Stimulated activated effector memory CD8-positive, alpha-beta T cell treated with anti-CD3 and anti-CD28 coated beads, Interleukin-12 subunit alpha, Interleukin-12 subunit beta, amount 100 ng/mL, for 72 hours (primary cell): Measurements from ENCODE around the gene COL24A1.

ENCODE experiments used
- ATAC-seq: fragments of 150-1000 bp; cut with Tn5 transposase; 2 replicates; pipeline ENCODE4 v1.10.0; 2021
- DNase-seq, 2 donors: peaks; one replicate each; pipeline ENCODE4 v3.0.0; 2021 to 2022; ENCODE audit warnings: low spot score in 2 of 2
- H3K27ac Mint-ChIP-seq: one replicate; pipeline ENCODE4 v1.8.0; 2022; ENCODE audit warnings: mild to moderate bottlenecking, mixed read lengths
- H3K36me3 Mint-ChIP-seq: one replicate; pipeline ENCODE4 v1.8.0; 2022; ENCODE audit warnings: mild to moderate bottlenecking, mixed read lengths
- H3K4me1 Mint-ChIP-seq: one replicate; pipeline ENCODE4 v1.8.0; 2022; ENCODE audit warnings: mixed read lengths
- H3K4me3 Mint-ChIP-seq: one replicate; pipeline ENCODE4 v1.8.0; 2022; ENCODE audit warnings: mild to moderate bottlenecking, mixed read lengths
- H3K9me3 Mint-ChIP-seq: one replicate; pipeline ENCODE4 v1.8.0; 2022; ENCODE audit warnings: mixed read lengths

COL24A1 gene

GRCh38 chr1:86069757-86070145, 86.8 kb downstream of the COL24A1 start:
- H3K4me1 Mint-ChIP-seq: no peaks in the 10 kb centered on the region
- no peak overlapping the region for H3K27ac Mint-ChIP-seq
- H3K9me3 Mint-ChIP-seq: peaks cover 14% of the 10 kb centered on the region
- no peaks in the 10 kb centered on the region for H3K36me3 Mint-ChIP-seq
- DNase-seq (no peak), ATAC-seq (no peak)
- no peak overlapping the region for H3K4me3 Mint-ChIP-seq

DNA sequence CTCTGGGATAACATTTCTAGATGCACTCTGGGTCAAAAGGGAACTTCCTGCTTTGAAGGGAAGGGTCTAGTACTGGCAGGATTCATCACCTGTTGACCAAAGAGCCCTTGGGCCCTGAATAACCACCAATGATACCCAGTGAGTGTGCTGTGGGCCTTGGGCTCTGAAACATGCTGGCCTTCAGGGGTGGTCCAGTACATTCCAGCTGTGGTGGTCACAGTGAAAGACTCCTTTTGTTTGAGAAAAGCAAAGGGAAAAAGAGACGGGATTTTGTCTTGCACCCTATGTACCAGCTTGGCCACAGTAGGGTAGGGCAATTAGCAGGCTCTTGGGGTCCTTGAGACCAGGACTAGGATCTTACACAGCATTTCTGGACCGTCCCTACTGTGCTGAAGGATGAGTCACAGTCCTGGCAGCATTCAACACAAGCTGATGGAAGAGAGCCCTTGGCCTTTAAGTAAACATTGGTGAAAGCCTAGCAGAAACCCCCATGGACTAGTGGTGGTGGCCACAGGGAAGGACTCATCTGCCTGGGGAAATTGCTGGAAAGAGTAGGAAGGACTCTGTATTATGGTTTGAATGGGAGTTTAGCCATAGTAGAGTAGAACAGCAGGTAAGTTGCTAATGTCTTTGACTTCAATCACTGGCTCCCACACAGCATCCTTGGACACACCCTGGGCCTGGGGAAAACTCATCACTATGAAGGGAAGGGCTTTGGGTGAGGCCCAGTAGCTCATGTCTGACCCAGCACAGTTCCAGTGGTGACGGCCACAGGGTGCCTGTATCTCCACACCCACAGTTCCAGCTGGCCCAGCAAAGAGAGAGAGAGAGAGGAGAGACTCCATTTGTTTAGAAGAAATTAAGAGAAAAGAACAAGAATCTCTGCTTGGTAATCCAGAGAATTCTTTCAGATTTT, 87.5 kb downstream of the COL24A1 start:
- ATAC-seq: peak; percentile 42
- DNase-seq: no peak
- Mint-ChIP-seq H3K4me3 (no peak overlapping the region), H3K4me1 (no peaks in the 10 kb centered on the region), H3K27ac (no peak overlapping the region), H3K9me3 (peaks cover 13% of the 10 kb centered on the region), H3K36me3 (no peaks in the 10 kb centered on the region)

DNA sequence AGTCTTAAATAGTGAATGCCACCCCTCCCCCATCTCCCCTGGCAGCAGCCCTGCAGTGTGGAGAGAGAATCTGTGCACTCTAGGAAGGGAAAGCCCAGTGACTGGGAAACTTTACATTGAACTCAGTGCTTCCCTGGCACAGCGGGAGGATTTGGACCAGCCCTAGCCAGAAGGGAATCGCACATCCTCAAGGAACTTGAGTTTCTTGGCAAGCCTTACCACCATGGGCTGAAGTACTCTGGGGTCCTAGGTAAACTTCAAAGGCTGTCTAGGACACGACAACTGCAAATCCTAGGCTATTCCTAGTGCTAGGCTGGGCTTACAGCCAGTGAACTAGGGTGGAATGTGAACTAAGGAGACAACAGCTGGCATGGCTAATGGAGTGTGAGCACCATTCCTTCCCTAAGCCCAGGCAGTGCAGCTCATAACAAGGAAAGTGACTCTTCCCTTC, 88.3 kb downstream of the COL24A1 start:
- ATAC-seq (peak; percentile 24), DNase-seq (no peak)
- Mint-ChIP-seq H3K9me3 (peaks cover 11% of the 10 kb centered on the region), H3K36me3 (no peaks in the 10 kb centered on the region), H3K4me1 (no peaks in the 10 kb centered on the region), H3K4me3 (no peak overlapping the region), H3K27ac (no peak overlapping the region)

DNA sequence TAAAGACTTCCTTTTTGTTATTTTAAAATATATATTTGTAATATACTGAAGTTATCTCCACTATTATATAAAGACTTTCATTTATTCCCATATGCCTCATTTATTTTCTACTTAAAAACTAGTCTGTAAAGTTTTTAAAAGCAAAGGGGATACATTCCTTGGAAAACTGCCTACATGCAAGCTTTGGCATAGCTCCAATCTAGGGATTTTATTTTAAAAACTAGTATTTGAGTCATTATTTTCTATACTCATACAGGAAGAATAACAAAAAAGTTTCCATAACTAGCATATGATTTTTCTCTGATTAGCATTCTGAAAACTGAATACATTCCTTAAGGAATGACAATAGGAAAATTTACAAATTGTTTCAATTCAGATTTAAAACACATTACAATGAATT, 88.9 kb downstream of the COL24A1 start:
- H3K27ac Mint-ChIP-seq: no peak overlapping the region
- no peaks in the 10 kb centered on the region for H3K4me1 Mint-ChIP-seq
- H3K4me3 Mint-ChIP-seq: no peak overlapping the region
- peaks cover 11% of the 10 kb centered on the region for H3K9me3 Mint-ChIP-seq
- DNase-seq (no peak), ATAC-seq (no peak)
- no peaks in the 10 kb centered on the region for H3K36me3 Mint-ChIP-seq

- DNase-seq: no peak
- Mint-ChIP-seq H3K36me3 (no peaks in the 10 kb centered on the region), H3K9me3 (peaks cover 3% of the 10 kb centered on the region), H3K27ac (no peak overlapping the region), H3K4me3 (no peak overlapping the region), H3K4me1 (no peaks in the 10 kb centered on the region)
- ATAC-seq: no peak
Observed at GRCh38 chr1:86064899-86065298, 91.7 kb downstream of the COL24A1 start.

DNA sequence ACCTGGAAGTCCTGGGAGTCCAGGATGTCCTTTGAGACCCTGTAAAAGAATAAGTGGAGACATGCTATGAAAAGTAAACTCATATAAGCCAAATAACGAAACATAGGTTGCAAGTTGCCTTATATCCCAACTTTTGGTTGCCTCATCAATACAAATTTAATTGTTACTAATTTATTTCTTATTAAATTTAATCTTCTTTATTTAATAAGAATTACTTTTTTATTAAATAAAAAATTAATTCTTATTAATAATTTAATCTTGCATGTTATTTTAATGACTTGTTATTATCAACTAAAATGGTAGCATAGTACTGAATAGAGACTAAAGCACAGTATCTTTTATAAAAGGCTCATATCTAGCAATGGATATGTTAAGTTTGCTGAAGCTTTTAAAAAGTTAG, 92.9 kb downstream of the COL24A1 start:
- H3K4me1 Mint-ChIP-seq: no peaks in the 10 kb centered on the region
- ATAC-seq (no peak), DNase-seq (no peak)
- no peak overlapping the region for H3K27ac Mint-ChIP-seq
- H3K9me3 Mint-ChIP-seq: no peaks in the 10 kb centered on the region
- H3K36me3 Mint-ChIP-seq: no peaks in the 10 kb centered on the region
- H3K4me3 Mint-ChIP-seq: no peak overlapping the region

- H3K9me3 Mint-ChIP-seq: no peaks in the 10 kb centered on the region
- no peak overlapping the region for H3K27ac Mint-ChIP-seq
- H3K4me1 Mint-ChIP-seq: no peaks in the 10 kb centered on the region
- DNase-seq (no peak), ATAC-seq (no peak)
- H3K4me3 Mint-ChIP-seq: no peak overlapping the region
- H3K36me3 Mint-ChIP-seq: no peaks in the 10 kb centered on the region
Observed at GRCh38 chr1:86062453-86062852, 94.1 kb downstream of the COL24A1 start.

DNA sequence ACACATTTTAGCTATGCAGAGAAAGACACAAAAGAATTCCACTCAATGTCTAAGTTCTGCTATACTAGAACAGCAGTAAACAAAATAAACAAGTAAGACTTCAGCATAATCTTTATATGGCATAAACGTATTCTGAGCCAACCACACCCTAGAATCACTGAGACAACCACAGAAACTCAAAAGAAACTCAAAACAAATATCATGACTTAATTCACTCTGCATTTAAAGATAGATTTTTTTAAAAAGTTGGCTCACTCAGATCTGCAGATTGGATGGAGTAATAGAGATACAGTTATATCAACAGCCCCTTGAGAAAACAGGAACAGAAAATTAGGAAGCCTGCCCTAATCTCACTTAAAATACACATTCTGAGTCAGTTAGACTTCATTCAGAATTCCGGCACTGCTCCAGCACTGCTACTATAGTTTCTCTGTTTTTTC, 95.0 kb downstream of the COL24A1 start:
- Mint-ChIP-seq H3K9me3 (no peaks in the 10 kb centered on the region), H3K4me3 (no peak overlapping the region), H3K27ac (no peak overlapping the region), H3K36me3 (no peaks in the 10 kb centered on the region), H3K4me1 (no peaks in the 10 kb centered on the region)
- ATAC-seq (no peak), DNase-seq (no peak)

- no peak for ATAC-seq
- H3K27ac Mint-ChIP-seq: no peak overlapping the region
Observed at GRCh38 chr1:86054396-86054795, 102.2 kb downstream of the COL24A1 start.

GRCh38 chr1:86052948-86053698, 103.4 kb downstream of the COL24A1 start:
- H3K9me3 Mint-ChIP-seq: peaks cover 5% of the 10 kb centered on the region
- no peak for DNase-seq
- no peak overlapping the region for H3K4me3 Mint-ChIP-seq
- ATAC-seq: no peak
- H3K36me3 Mint-ChIP-seq: no peaks in the 10 kb centered on the region
- no peak overlapping the region for H3K27ac Mint-ChIP-seq
- no peaks in the 10 kb centered on the region for H3K4me1 Mint-ChIP-seq

More at GRCh38 chr1:86054396-86054795, 102.2 kb downstream of the COL24A1 start:
- Mint-ChIP-seq H3K36me3 (no peaks in the 10 kb centered on the region), H3K9me3 (peaks cover 5% of the 10 kb centered on the region), H3K4me3 (no peak overlapping the region), H3K4me1 (no peaks in the 10 kb centered on the region)
- no peak for DNase-seq

- ATAC-seq (no peak), DNase-seq (no peak)
- Mint-ChIP-seq H3K36me3 (no peaks in the 10 kb centered on the region), H3K4me1 (no peaks in the 10 kb centered on the region), H3K9me3 (peaks cover 3% of the 10 kb centered on the region), H3K4me3 (no peak overlapping the region), H3K27ac (no peak overlapping the region)
Observed at GRCh38 chr1:86035101-86035500, 121.5 kb downstream of the COL24A1 start.

GRCh38 chr1:86030180-86030579, 126.4 kb downstream of the COL24A1 start:
- Mint-ChIP-seq H3K9me3 (peaks cover 3% of the 10 kb centered on the region), H3K36me3 (no peaks in the 10 kb centered on the region), H3K4me1 (no peaks in the 10 kb centered on the region), H3K27ac (no peak overlapping the region), H3K4me3 (no peak overlapping the region)
- DNase-seq (no peak), ATAC-seq (no peak)

- DNase-seq (no peak), ATAC-seq (no peak)
- Mint-ChIP-seq H3K27ac (no peak overlapping the region), H3K4me1 (no peaks in the 10 kb centered on the region), H3K36me3 (no peaks in the 10 kb centered on the region), H3K9me3 (no peaks in the 10 kb centered on the region), H3K4me3 (no peak overlapping the region)
Observed at GRCh38 chr1:86018283-86018923, 138.2 kb downstream of the COL24A1 start.

GRCh38 chr1:86016076-86016759, 140.4 kb downstream of the COL24A1 start:
- H3K4me1 Mint-ChIP-seq: no peaks in the 10 kb centered on the region
- ATAC-seq (no peak), DNase-seq (no peak)
- H3K4me3 Mint-ChIP-seq: no peak overlapping the region
- H3K9me3 Mint-ChIP-seq: no peaks in the 10 kb centered on the region
- H3K27ac Mint-ChIP-seq: no peak overlapping the region
- H3K36me3 Mint-ChIP-seq: no peaks in the 10 kb centered on the region

GRCh38 chr1:86015375-86015774, 141.2 kb downstream of the COL24A1 start:
- Mint-ChIP-seq H3K4me1 (no peaks in the 10 kb centered on the region), H3K27ac (no peak overlapping the region), H3K9me3 (no peaks in the 10 kb centered on the region), H3K4me3 (no peak overlapping the region), H3K36me3 (no peaks in the 10 kb centered on the region)
- no peak for DNase-seq
- ATAC-seq: no peak
